Astrocyte of the spinal cord (primary cell): ENCODE results near the gene RHBDL1.

Source experiments
- DNase-seq: peaks from one replicate; pipeline ENCODE4 v3.0.0; 2011; ENCODE audit warnings: low read depth, low spot score
- H3K4me3 ChIP-seq: 2 replicates; pipeline ENCODE4 v1.5.1; 2011; ENCODE audit warnings: low read depth, mild to moderate bottlenecking, low read length, moderate library complexity
- CTCF ChIP-seq: IDR thresholded peaks from 2 replicates; pipeline ENCODE4 v1.5.1; 2012; ENCODE audit warnings: low read depth, mild to moderate bottlenecking, low read length, inconsistent platforms
- in situ Hi-C: cut with HindIII; loops from 2 replicates; pipeline ENCODE4 v1.10.0; 2017; ENCODE audit warnings: low sequenced_read_pairs

RHBDL1 gene

GRCh38 chr16:669666-670065 is 5.8 kb upstream of the RHBDL1 start:
- TF ChIP-seq CTCF: no peak
- H3K4me3 ChIP-seq: no peak overlapping the region
- no peak for DNase-seq
- in situ Hi-C loops: no loop called here

- TF ChIP-seq CTCF: no peak
These were observed 4.8 kb upstream of the RHBDL1 start for GRCh38 chr16:670485-671352.

GRCh38 chr16:671353-672131 is 3.9 kb upstream of the RHBDL1 start:
- DNase-seq: no peak
- H3K4me3 ChIP-seq: no peak overlapping the region
- TF ChIP-seq CTCF: no peak
- in situ Hi-C loops: no loop called here

More at GRCh38 chr16:670485-671352, 4.8 kb upstream of the RHBDL1 start:
- DNase-seq: no peak
- H3K4me3 ChIP-seq: no peak overlapping the region
- in situ Hi-C loops: no loop called here

- no peak for DNase-seq
- no peak overlapping the region for H3K4me3 ChIP-seq
- no peak for TF ChIP-seq CTCF
- in situ Hi-C loops: no loop called here
These were observed 3.1 kb upstream of the RHBDL1 start for GRCh38 chr16:672371-672770.

- TF ChIP-seq CTCF: no peak
- no peak overlapping the region for H3K4me3 ChIP-seq
- in situ Hi-C loops: no loop called here
- no peak for DNase-seq
These were observed 2.6 kb upstream of the RHBDL1 start for GRCh38 chr16:672851-673250.

- TF ChIP-seq CTCF: no peak
- in situ Hi-C loops: no loop called here
- no peak overlapping the region for H3K4me3 ChIP-seq
- DNase-seq: no peak
These were observed 2.0 kb upstream of the RHBDL1 start for GRCh38 chr16:673399-673991.
